ENCODE data around the gene LRRC18. TPM values are rescaled to one million over a fixed set of nuclear protein-coding genes. Genes with fewer than 3 reads are reported as not detected.

Gene LRRC18
- total RNA-seq, 2 experiments from 2014 or later: 0.16 TPM; not detected in 1

DNA sequence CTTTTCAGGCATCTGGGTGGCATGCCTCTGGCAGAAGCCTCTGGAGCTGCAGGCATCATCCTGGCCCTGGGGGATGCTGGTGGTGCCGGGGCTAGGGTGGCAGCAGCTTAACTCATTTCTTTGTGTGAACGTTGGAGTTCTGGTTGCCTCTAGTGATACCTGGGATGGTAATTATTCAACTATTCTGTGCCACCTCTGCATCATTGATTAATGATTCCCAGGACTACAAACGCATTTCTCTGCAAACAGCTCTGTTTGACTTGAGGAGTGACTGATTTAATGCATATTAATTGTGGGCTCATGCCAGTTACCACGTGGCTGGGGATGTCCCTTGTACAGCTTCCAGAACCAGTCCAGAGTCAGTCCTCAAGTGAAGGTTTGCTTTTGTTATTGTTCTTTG is 55.9 kb downstream of the LRRC18 start:
- Mint-ChIP-seq H3K4me3 (no peak overlapping the region), H3K9me3 (ENCODE audit: insufficient read depth) (no peaks in the 10 kb centered on the region), H3K27ac (no peak overlapping the region), H3K4me1 (ENCODE audit: low read depth) (no peaks in the 10 kb centered on the region), H3K36me3 (ENCODE audit: low read depth) (no peaks in the 10 kb centered on the region), H3K27me3 (ENCODE audit: low read depth) (peaks cover 3% of the 10 kb centered on the region)
- ChIA-PET CTCF (no interaction called here), POLR2A (no interaction called here)
- DNase-seq (no peak), ATAC-seq (no peak)

DNA sequence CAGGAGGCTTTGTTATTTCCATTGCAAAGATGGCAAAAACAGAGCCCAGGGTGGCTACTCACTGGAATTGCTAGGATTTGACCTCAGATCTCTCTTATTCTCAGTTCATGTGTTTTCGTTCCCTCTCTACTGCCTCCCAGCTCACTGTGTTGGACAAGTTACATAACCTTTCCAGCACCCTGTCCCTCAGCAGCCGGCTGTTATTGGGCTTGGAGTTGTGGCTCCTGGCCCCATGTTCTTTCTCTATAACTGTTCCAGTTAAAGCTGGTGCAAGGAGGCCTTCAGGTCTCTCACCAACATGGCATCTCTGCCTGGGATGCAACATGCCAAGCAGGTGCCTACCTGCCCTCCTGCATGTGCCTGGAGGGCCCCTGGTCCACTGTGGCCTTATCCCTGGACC is 56.8 kb downstream of the LRRC18 start:
- Mint-ChIP-seq H3K4me1 (ENCODE audit: low read depth) (no peaks in the 10 kb centered on the region), H3K27me3 (ENCODE audit: low read depth) (peaks cover 3% of the 10 kb centered on the region), H3K36me3 (ENCODE audit: low read depth) (no peaks in the 10 kb centered on the region), H3K9me3 (ENCODE audit: insufficient read depth) (no peaks in the 10 kb centered on the region), H3K4me3 (no peak overlapping the region), H3K27ac (no peak overlapping the region)
- ChIA-PET POLR2A (no interaction called here), CTCF (no interaction called here)
- DNase-seq: no peak
- no peak for ATAC-seq

DNA sequence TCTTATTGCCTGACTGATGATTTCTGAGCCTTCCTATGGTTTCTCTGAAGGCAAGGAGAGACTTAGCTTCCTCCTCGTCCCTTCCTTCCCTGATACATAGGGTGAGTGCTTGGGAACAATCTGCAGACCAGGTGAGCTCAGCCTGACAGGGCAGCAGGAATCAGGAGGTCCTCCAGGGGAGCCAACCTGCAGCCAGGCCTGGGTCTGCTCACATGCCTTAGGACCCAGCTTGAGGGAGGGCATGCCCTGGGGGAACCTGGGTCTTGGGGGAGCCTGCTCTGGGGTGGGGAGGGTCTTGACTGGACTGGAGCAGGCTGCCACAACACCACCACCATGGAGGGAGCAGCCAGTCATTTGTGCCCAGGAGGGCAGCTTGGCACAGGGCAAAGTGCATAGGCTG is 57.7 kb downstream of the LRRC18 start:
- ChIA-PET POLR2A (no interaction called here), CTCF (no interaction called here)
- Mint-ChIP-seq H3K27me3 (ENCODE audit: low read depth) (peaks cover 3% of the 10 kb centered on the region), H3K4me1 (ENCODE audit: low read depth) (no peaks in the 10 kb centered on the region), H3K27ac (no peak overlapping the region), H3K4me3 (no peak overlapping the region), H3K9me3 (ENCODE audit: insufficient read depth) (no peaks in the 10 kb centered on the region), H3K36me3 (ENCODE audit: low read depth) (no peaks in the 10 kb centered on the region)
- DNase-seq (no peak), ATAC-seq (no peak)

DNA sequence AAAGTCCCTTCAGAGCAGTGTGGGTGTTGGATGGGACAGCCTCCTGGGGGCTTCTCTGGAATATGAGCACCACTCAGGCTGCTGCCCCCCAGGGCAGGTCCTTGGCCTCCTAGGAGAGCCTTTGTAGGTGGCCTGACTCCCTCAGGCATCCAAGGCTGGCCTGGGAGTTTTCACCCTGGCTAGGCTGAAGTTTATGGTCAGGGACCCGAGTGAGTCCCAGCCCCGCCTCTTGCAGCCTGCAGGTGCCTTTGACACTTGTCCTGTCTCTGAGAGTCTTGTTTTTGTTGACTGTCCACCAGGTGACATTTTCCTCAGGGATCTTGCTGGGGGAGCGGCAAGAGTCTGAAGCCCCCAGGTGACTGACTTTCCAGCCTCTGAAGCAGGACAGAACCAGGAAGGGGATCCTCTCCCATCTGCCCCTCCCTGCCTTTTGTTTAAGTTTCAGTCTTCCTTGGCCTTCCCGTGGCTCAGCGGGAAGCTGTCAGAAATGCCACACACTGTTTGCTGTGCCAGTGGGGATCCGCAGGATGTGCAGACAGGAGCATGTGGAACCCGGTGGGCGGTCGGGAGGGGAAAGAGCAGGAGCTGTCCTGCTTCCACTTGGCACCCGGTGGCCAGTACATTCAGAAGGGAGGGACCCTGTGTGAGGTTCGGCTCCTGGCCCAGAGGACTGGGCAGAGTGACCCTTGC is 59.5 kb downstream of the LRRC18 start:
- Mint-ChIP-seq H3K27me3 (ENCODE audit: low read depth) (peaks cover 6% of the 10 kb centered on the region), H3K27ac (no peak overlapping the region), H3K9me3 (ENCODE audit: insufficient read depth) (no peaks in the 10 kb centered on the region), H3K4me1 (ENCODE audit: low read depth) (no peaks in the 10 kb centered on the region), H3K4me3 (no peak overlapping the region), H3K36me3 (ENCODE audit: low read depth) (no peaks in the 10 kb centered on the region)
- ChIA-PET CTCF (no interaction called here), POLR2A (interaction anchor here (0.8 kb wide), 1 partner anchor 8 kb away, joined by 3 read pairs; no protein-coding TSS in a partner anchor)
- no peak for ATAC-seq
- no peak for DNase-seq

DNA sequence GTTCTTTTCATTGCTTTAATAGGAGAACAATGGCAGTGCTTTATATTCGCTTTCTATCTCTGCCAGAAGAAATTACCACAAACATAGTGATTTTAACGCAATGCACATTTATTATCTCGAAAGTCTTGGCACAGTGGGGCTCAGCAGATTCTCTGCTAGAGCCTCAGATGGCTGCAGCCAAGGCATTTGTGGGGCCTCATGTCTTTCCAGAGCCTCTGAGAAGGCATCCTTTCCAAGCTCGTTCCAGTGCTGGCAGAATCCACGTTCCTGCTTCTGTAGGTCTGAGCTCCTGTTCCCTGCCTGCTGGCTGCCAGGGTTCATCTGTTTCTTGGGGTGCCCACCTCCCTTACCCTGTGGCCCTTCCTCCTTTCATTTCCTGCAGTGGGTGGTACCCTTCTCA is 60.2 kb downstream of the LRRC18 start:
- Mint-ChIP-seq H3K27me3 (ENCODE audit: low read depth) (peaks cover 9% of the 10 kb centered on the region), H3K4me1 (ENCODE audit: low read depth) (no peaks in the 10 kb centered on the region), H3K4me3 (no peak overlapping the region), H3K36me3 (ENCODE audit: low read depth) (no peaks in the 10 kb centered on the region), H3K27ac (no peak overlapping the region), H3K9me3 (ENCODE audit: insufficient read depth) (no peaks in the 10 kb centered on the region)
- POLR2A ChIA-PET: no interaction called here
- CTCF ChIA-PET: no interaction called here
- ATAC-seq (no peak), DNase-seq (no peak)

DNA sequence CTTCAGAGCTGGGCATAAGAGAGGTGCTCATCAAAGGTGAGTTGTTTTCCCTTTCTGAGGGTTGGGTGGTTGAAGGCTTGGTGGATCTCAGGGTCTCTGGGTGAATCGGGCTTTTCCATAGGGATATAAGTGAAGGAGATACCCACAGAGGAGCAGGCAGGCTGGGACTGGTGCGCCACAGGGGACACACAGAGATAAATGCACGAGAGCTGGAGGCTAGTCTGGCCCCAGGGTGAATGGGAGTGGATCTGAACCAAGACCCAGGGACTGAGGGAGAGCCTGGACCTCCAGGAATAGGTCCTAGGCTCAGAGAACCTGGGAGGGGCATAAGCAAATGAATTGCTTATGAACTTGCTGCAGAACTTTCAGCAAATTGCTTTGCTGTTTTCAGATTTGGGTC is 61.5 kb downstream of the LRRC18 start:
- no peaks in the 10 kb centered on the region for H3K4me1 Mint-ChIP-seq (ENCODE audit: low read depth)
- ChIA-PET POLR2A (no interaction called here), CTCF (no interaction called here)
- no peaks in the 10 kb centered on the region for H3K9me3 Mint-ChIP-seq (ENCODE audit: insufficient read depth)
- no peak overlapping the region for H3K4me3 Mint-ChIP-seq
- no peak overlapping the region for H3K27ac Mint-ChIP-seq
- H3K36me3 Mint-ChIP-seq (ENCODE audit: low read depth): no peaks in the 10 kb centered on the region
- DNase-seq (no peak), ATAC-seq (no peak)
- peaks cover 6% of the 10 kb centered on the region for H3K27me3 Mint-ChIP-seq (ENCODE audit: low read depth)

DNA sequence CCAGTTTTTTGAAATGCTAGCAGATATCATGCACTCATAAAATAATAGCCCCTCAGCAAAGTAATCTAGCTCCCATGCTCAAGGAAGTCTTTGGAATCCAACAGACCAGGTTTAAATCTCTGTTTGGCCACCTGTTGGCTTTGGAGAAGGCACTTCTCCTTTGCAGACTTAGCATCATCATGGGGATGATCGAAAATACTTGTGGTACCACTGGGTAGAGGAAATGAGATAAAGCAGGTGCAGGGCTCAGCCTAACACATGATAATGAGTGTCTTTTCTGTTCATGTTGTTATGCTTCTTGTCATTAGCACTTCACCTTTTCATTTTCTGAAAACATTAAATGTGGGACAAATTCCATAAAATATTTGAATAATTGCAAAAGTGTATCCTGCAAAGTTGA is 67.4 kb downstream of the LRRC18 start:
- CTCF ChIA-PET: no interaction called here
- no peaks in the 10 kb centered on the region for H3K4me1 Mint-ChIP-seq (ENCODE audit: low read depth)
- H3K27me3 Mint-ChIP-seq (ENCODE audit: low read depth): peaks cover 6% of the 10 kb centered on the region
- no peak overlapping the region for H3K4me3 Mint-ChIP-seq
- ATAC-seq (no peak), DNase-seq (no peak)
- H3K27ac Mint-ChIP-seq: no peak overlapping the region
- H3K9me3 Mint-ChIP-seq (ENCODE audit: insufficient read depth): no peaks in the 10 kb centered on the region
- POLR2A ChIA-PET: interaction anchor here (0.8 kb wide), 1 partner anchor 8 kb away, joined by 3 read pairs; no protein-coding TSS in a partner anchor
- no peaks in the 10 kb centered on the region for H3K36me3 Mint-ChIP-seq (ENCODE audit: low read depth)

Small RNA genes within 50 kb of the gene (microRNA-seq; reads per million reads assigned to microRNA genes)
- not detected for gene MIR4294

Other genes with a start within 250 kb of the LRRC18 start
- gene VSTM4, start 175.7 kb upstream of the LRRC18 start, total RNA-seq: not detected
- gene FAM170B, start 194.2 kb upstream of the LRRC18 start, total RNA-seq: not detected
- gene TMEM273, start 248.6 kb upstream of the LRRC18 start, total RNA-seq: 10 to 100 TPM; 24.4 to 25.6 TPM